Heart right ventricle (tissue), 16 donors: Measurements from ENCODE around the gene ARL1. TPM values are rescaled to one million over a fixed set of nuclear protein-coding genes. Genes with fewer than 3 reads are reported as not detected.

Experiments
- ATAC-seq, 8 donors: fragments of 200-7000 bp; cut with Tn5 transposase; one replicate each; pipeline ENCODE4 v1.9.1; 2020; ENCODE audit warnings: mild to moderate bottlenecking in 8 of 8, moderate library complexity in 8 of 8, moderate number of reproducible peaks in 1 of 8
- DNase-seq, 2 donors: peaks; one replicate each; pipeline ENCODE4 v3.0.0-alpha.2; 2020
- H3K27ac ChIP-seq, 10 donors: fragments of 200-600 bp; sonication (generic) in 2 of 10; one replicate each; pipeline versions ENCODE4 v1.5.0 to v1.8.0; 2020 to 2022; ENCODE audit warnings: mild to moderate bottlenecking in 3 of 10
- H3K27me3 ChIP-seq, 7 donors: fragments of 200-600 bp; one replicate each; pipeline ENCODE4 v1.8.0; 2021 to 2022; ENCODE audit warnings: mild to moderate bottlenecking in 2 of 7
- H3K36me3 ChIP-seq, 9 donors: fragments of 200-600 bp; sonication (generic) in 1 of 9; one replicate each; pipeline versions ENCODE4 v1.5.0 to v1.8.0; 2020 to 2022; ENCODE audit warnings: mild to moderate bottlenecking in 2 of 9
- H3K4me1 ChIP-seq, 9 donors: fragments of 200-600 bp; sonication (generic) in 1 of 9; one replicate each; pipeline versions ENCODE4 v1.5.0 to v1.8.0; 2020 to 2022; ENCODE audit warnings: mild to moderate bottlenecking in 4 of 9
- H3K4me3 ChIP-seq, 10 donors: fragments of 200-600 bp; sonication (generic) in 2 of 10; one replicate each; pipeline versions ENCODE4 v1.5.0 to v1.8.0; 2020 to 2022; ENCODE audit warnings: mild to moderate bottlenecking in 7 of 10, moderate library complexity in 2 of 10
- H3K9me3 ChIP-seq, 11 donors: fragments of 200-600 bp in 10 of 11; sonication (generic) in 2 of 11; one replicate each; pipeline versions ENCODE4 v1.5.0 to v1.8.0; 2013 to 2022; ENCODE audit warnings: mild to moderate bottlenecking in 2 of 11, control low read depth in 1 of 11, moderate library complexity in 1 of 11
- CTCF ChIP-seq, 9 donors: fragments of 200-600 bp; sonication (generic) in 2 of 9; IDR thresholded peaks; one replicate each; pipeline versions ENCODE4 v1.5.0 to v1.8.0; 2021 to 2022; ENCODE audit warnings: antibody characterized with exemption in 9 of 9, mild to moderate bottlenecking in 5 of 9, moderate library complexity in 1 of 9
- WGBS, 2 donors: extraction: QIAGEN DNeasy Blood & Tissue Kit; methylation state at CpG; one replicate each; pipeline ENCODE4 v1.1.7; 2013; ENCODE audit warnings: inconsistent platforms in 1 of 2; 5-methylcytosine and 5-hydroxymethylcytosine counted together
- intact Hi-C, 10 donors: fragments of 100-400 bp; cut with DNase I; formaldehyde crosslinking; loops; one replicate each; pipeline versions ENCODE4 v1.11.1 to v1.14.2; 2022
- polyA plus RNA-seq, 2 donors: library from polyadenylated mRNA; stranded (reverse); fragments of 200-250 nt; gene quantifications; one replicate each; pipeline ENCODE4 v1.2.3, GENCODE V29; 2013
- total RNA-seq, 10 donors: library from RNA; stranded (reverse); fragmentation: NEBNext Ultra II Directional in 3 of 10; extraction: Animal tissue kit (Norgen Biotek cat#: 25700) in 3 of 10; gene quantifications; one replicate each; pipeline versions ENCODE4 v1.2.1 to v1.2.4, GENCODE V29; 2021 to 2023
- donor health status: Arrhythmogenic right ventricular cardiomyopathy.
- donor health status: ischemic (EF 13 %, LVEDD 7.1; RV severe dilation, severe dysfunction).
- donor health status: healthy with polysubstance abuse.
- donor health status: DM: no; HTN: yes; CAD: no.
- donor health status: DM: no; HTN: no; CAD: no.
- donor health status: ischemic (EF 25% LVEDD 6.9; RV normal size, moderate dysfunction).
- donor health status: ischemic (EF 25% LVEDD 5.7; RV mildly dilated, moderate dysfunction).
- donor health status: healthy.
- donor health status: DM: yes; HTN: yes; CAD: no.
- donor health status: Ischemic cardiomyopathy.
- donor health status: ischemic (EF 35%, LVEDD 5.7; RV mildly dilated, moderate dysfunction).
- donor health status: nonischemic (EF 11% LVEDD 7.7; RV severe dilation, severe dysfunction).
- donor health status: DM: yes; HTN: yes; CAD: no.
- donor health status: PGD.
- donor health status: ischemic (EF 29% LVEDD 5.4; RV normal size, mild dysfunction).
- donor health status: nonischemic (EF 23%, LVEDD 6.1; RV moderate dilation, normal function).

ARL1 gene
- total and polyA plus RNA-seq, 12 donors, result 22.2 to 113 (median 93.2) TPM

GRCh38 chr12:101361455-101361854, 46.1 kb downstream of the ARL1 start:
- intact Hi-C loops, result no loop called here
- ATAC-seq (no peak), DNase-seq (no peak)
- H3K9me3 ChIP-seq, result no peaks in the 10 kb centered on the region
- H3K4me1 ChIP-seq, result no peaks in the 10 kb centered on the region
- H3K4me3 ChIP-seq, result no peak overlapping the region
- peaks cover 0 to 100% (median 32%) of the 10 kb centered on the region in 9 donors for H3K36me3 ChIP-seq
- no peak for TF ChIP-seq CTCF (IDR thresholded peaks at IDR 0.05)
- H3K27me3 ChIP-seq, result no peaks in the 10 kb centered on the region
- WGBS, 2 donors, result 87 to 97% methylated on average over 8 of the region's 8 CpGs
- no peak overlapping the region for H3K27ac ChIP-seq

DNA sequence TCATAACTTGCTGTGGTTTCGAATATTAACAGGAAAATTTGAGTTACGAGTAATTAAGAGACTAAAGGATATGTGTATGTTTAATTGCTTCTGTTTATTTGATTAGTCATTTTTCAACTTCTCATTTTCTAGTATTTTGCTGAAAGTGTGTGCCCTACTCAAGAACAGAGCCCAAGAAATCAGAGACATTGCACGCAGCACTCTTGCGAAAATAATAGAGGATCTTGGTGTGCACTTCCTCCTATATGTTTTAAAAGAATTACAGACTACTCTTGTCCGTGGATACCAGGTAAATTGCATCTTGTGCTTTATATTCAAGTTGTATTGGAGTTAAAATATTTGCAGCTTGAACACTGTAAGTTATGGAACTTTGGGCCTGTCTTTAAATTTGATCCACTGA, 50.8 kb downstream of the ARL1 start:
- no peak for TF ChIP-seq CTCF (IDR thresholded peaks at IDR 0.05)
- peaks cover 0 to 100% (median 33%) of the 10 kb centered on the region in 9 donors for H3K36me3 ChIP-seq
- no peak overlapping the region for H3K27ac ChIP-seq
- no peaks in the 10 kb centered on the region for H3K4me1 ChIP-seq
- no peaks in the 10 kb centered on the region for H3K9me3 ChIP-seq
- intact Hi-C loops, result no loop called here
- WGBS, 2 donors, result 92 to 93% methylated on average over 5 of the region's 5 CpGs
- ATAC-seq (no peak), DNase-seq (no peak)
- H3K27me3 ChIP-seq, result no peaks in the 10 kb centered on the region
- H3K4me3 ChIP-seq, result no peak overlapping the region

- Histone ChIP-seq H3K4me3 (no peak overlapping the region), H3K27me3 (no peaks in the 10 kb centered on the region), H3K4me1 (no peaks in the 10 kb centered on the region), H3K9me3 (peaks cover 0 to 18% (median 0%) of the 10 kb centered on the region in 11 donors), H3K27ac (no peak overlapping the region), H3K36me3 (peaks cover 0 to 100% (median 63%) of the 10 kb centered on the region in 9 donors)
- 97 to 99% methylated on average over 4 of the region's 4 CpGs for WGBS, 2 donors
- DNase-seq (no peak), ATAC-seq (no peak)
- intact Hi-C loops, result no loop called here
- no peak for TF ChIP-seq CTCF (IDR thresholded peaks at IDR 0.05)
Observed at GRCh38 chr12:101351682-101352081, 55.9 kb downstream of the ARL1 start.

GRCh38 chr12:101343893-101344292, 63.7 kb downstream of the ARL1 start:
- peaks cover 0 to 100% (median 45%) of the 10 kb centered on the region in 9 donors for H3K36me3 ChIP-seq
- no peaks in the 10 kb centered on the region for H3K27me3 ChIP-seq
- H3K27ac ChIP-seq, result no peak overlapping the region
- no peak overlapping the region for H3K4me3 ChIP-seq
- no peaks in the 10 kb centered on the region for H3K4me1 ChIP-seq
- intact Hi-C loops, result no loop called here
- no peak for DNase-seq
- WGBS, 2 donors, result 94 to 96% methylated on average over 3 of the region's 3 CpGs
- no peak for TF ChIP-seq CTCF (IDR thresholded peaks at IDR 0.05)
- H3K9me3 ChIP-seq, result peaks cover 0 to 9% (median 0%) of the 10 kb centered on the region in 11 donors
- no peak for ATAC-seq

Other genes starting within 250 kb of the ARL1 start
- not detected for gene SLC5A8, start 197.5 kb downstream of the ARL1 start, total RNA-seq
- gene SLC5A8, start 197.5 kb downstream of the ARL1 start, polyA plus RNA-seq, result not detected
- gene UTP20, start 127.7 kb downstream of the ARL1 start, total RNA-seq, result 1 to 10 TPM; 5.1 to 8.5 (median 6.6) TPM
- gene UTP20, start 127.7 kb downstream of the ARL1 start, polyA plus RNA-seq, result 1 to 10 TPM; 1.5 to 2.2 TPM
- under 1 TPM in 2 of 10 donors, not detected in 8; 0.19 to 0.88 TPM for gene SPIC, start 67.6 kb upstream of the ARL1 start, total RNA-seq
- not detected for gene SPIC, start 67.6 kb upstream of the ARL1 start, polyA plus RNA-seq
- 1 to 10 TPM in 7 of 10 donors, under 1 TPM in 3; 0.60 to 6.4 (median 2.1) TPM for gene MYBPC1, start 187.2 kb upstream of the ARL1 start, total RNA-seq
- 1 to 10 TPM in 1 of 2 donors, under 1 TPM in 1; 0.17 to 1.2 TPM for gene MYBPC1, start 187.2 kb upstream of the ARL1 start, polyA plus RNA-seq